Nucleus accumbens (tissue), 56 donors: ENCODE results near the gene GLB1L2.
"Not testable (repeated sequence)": the region's sequence is repeated elsewhere in the genome, so short reads cannot be mapped to it uniquely, and the experiment has no call there.

Source experiments
- DNase-seq, 56 donors: peaks; one replicate each; lab custom pipeline; 2025; lab: John Stamatoyannopoulos, UW

Gene GLB1L2, protein sequence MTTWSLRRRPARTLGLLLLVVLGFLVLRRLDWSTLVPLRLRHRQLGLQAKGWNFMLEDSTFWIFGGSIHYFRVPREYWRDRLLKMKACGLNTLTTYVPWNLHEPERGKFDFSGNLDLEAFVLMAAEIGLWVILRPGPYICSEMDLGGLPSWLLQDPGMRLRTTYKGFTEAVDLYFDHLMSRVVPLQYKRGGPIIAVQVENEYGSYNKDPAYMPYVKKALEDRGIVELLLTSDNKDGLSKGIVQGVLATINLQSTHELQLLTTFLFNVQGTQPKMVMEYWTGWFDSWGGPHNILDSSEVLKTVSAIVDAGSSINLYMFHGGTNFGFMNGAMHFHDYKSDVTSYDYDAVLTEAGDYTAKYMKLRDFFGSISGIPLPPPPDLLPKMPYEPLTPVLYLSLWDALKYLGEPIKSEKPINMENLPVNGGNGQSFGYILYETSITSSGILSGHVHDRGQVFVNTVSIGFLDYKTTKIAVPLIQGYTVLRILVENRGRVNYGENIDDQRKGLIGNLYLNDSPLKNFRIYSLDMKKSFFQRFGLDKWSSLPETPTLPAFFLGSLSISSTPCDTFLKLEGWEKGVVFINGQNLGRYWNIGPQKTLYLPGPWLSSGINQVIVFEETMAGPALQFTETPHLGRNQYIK

DNA sequence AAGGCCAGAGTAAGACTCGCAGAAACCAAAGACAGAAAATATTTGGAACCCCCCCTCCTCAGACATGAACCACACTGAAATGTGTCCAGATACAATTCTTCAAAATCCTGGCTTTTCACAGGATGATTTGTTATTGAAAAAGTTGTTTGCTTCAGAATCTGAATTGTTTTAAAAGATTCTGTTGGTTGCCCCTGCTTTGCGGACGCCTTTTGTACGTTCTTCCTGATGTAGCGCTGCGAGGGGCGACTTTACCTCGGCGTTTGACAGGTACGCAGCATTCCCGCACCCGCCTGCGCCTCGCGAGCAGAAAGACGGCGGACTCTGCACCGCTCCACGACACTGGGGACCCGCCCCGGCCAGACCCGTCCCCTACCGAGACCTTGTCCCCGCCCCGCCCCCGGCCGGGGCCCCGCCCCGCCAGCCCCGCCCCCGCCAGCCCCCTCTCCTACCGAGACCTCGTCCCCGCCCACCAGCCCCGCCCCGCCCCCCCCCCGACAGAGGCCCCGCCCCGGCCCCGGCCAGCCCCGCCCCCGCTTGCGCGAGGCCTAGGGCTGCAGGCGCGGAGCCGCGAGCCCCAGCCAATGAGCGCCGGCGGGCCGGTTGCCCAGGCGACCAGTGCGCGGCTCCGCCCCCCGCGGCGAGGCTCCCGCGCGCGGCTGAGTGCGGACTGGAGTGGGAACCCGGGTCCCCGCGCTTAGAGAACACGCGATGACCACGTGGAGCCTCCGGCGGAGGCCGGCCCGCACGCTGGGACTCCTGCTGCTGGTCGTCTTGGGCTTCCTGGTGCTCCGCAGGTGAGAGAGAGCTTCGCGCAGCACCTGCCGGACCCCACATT lies at the start of gene GLB1L2:
Gene GLB1L2, plus strand, starts transcription at position 635 of the 835 bp plus-strand sequence. Its CDS starts 74 bp downstream, at position 709.
- peak in 52 of 56 donors; percentile 8 to 88 (median 58) for DNase-seq

DNA sequence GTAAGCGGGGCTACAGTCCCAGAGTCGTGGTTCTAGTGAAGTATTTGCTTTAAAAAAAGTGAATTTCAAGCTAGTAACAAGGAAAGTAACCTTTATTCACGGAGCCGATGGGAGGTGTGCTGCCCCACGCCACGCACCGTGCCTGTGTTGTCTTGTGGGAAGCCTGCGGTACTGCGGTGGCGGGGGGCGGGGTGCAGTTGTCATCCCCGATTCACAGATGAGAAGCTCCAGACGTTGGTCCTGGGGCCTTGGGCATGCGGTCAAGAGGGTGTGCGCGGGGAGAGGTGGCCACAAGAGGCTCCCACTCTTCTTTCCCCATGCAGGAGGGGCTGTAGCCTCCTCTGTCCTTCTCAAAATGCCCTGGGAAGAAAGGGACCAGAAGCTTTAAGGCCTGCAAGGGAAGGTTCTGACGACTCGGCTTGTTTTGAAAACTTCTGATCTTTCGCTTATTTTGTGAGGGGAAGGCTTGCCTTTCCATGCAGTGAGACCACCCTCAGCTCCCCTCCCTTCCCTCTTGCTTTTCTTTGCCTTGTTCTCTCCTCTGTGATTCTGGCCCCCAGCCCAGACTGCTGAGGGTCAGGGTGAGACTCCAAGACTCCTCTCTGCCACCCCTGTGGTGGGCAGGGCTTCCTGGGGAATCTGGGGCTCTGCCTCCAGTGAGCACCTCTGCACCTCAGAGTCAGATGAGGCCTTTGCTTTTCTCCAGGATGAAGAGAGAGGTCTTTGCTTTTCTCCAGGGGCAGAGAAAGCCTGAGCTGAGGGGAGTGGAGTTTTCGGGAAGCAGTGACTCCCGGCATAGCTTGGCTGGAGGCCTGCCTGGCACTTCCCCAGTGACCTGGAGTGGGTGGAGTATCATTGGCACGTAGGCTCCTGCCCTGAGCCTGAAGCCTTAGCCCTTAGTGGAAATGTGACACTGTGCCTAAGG lies 49.4 kb upstream of the GLB1L2 start:
- no peak for DNase-seq

DNA sequence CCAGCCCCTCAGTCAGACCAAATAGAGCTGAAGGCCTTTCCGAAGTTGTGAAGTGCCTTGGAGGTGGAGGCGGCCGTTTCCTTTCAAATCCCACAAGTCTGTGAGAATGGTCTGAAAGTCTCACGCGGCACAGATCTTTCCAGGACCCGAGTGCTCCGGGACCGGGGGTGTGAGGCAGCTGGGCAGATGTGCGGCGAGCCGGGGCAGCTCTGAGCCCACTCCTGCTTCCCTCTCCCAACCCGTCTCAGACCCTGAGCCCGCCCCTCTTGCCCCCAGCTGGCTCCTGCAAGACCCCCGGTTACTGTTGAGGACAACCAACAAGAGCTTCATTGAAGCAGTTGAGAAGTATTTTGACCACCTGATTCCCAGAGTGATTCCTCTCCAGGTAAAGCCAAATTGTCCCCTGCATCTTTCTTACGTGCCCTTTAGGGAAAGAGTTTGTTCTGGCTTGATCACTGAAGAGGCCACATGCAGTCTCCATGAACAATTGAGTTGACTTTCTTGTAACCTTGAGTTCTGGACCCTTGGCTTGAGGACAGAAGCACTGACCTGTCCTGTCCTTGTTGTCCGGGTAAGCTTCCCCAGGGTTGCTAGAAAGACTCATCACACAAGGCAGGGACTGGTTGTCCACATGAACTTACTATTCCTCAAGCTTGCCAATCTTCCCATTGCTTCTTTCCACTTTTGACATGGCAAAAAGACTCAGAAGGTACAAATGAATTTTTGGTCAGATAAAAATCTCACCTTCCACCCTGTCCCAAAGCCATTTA lies 48.1 kb upstream of the GLB1L2 start:
- no peak for DNase-seq

DNA sequence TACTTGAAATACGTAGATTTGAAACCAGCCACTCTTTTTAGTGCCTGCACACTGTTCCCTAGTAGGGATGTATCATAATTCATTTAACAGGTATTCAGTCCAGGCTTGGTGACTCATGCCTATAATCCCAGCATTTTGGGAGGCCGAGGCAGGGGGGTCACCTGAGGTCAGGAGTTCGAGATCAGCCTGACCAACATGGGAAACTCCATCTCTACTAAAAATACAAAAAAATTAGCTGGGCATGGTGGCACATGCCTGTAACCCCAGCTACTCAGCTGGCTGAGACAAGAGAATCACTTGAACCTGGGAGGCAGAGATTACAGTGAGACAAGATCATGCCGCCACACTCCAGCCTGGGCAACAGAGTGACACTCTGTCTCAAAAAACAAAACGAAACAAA lies 47.4 kb upstream of the GLB1L2 start:
- DNase-seq: not testable (repeated sequence)

DNA sequence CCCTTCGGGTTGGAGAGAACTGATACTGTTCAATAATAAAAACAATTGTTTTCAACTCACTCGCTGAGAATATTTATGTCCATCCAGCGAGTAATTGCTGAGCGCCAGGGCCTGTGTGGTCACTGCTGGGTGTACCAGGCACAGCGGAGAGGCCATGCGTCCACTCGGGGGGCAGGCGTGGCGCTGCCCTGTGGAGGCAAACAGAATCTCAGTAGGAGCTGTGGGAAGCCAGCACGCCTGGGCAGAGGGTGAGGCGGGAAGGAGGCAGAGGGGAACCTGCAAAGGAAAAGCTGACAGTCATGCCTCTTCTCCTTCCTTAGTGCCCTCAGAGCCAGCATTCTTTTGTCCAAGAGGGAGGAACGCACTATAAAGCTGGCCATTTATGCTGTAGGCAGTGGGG lies 44.2 kb upstream of the GLB1L2 start:
- DNase-seq: no peak

DNA sequence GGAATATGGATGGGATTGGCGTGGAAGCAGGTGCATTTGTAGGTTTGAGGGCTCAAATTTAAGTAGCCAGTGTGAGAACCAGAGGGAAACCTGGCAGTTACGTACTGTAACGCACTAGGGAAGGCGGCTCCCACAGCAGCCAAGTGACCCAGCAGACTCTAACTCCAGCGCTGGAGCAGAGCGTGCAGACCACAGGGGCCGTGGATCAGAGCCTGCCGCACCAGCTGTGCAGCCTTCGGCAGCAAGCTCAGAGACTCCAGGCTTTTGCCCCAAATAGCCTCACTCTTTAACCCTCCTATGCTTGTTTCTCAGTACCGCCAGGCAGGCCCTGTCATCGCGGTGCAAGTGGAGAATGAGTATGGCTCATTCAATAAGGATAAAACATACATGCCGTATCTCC lies 43.3 kb upstream of the GLB1L2 start:
- no peak for DNase-seq

DNA sequence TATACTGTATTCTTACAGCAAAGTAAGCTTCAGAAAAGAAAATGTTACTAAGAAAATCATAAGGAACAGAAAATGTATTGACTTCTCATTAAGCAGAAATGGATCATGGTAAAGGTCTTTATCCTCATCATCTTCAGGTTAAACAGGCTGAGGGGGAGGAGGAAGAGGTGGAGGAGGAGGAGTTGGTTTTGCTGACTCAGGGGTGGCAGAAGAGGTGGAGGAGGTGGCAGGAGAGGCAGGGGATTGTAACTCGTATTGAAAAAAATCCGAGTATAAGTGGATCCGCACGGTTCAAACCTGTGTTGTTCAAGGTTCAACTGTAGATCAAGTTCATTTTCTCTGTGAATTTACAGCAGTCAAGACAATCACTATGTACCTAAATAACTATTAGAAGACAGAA lies 42.6 kb upstream of the GLB1L2 start:
- DNase-seq: no peak

DNA sequence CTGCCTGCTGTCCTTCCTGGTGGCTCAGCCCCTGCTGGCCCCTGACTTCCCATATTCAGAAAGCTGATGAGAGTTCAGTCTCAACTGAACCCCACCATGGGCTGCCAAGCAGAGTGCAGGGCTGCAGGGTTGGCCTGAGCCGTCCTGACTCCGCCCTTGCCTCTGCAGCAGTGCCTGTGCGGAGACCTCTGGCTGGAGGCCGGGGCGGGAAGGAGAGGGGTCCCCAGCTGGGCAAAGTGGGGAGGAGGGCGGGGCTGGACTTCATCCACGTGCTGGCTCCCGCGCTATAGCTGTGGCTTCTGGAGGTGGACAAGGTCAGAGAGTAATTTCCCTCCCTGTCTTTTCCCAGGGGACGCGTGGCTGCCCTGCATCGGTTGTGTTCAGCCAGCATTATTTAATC lies 42.0 kb upstream of the GLB1L2 start:
- DNase-seq: no peak

DNA sequence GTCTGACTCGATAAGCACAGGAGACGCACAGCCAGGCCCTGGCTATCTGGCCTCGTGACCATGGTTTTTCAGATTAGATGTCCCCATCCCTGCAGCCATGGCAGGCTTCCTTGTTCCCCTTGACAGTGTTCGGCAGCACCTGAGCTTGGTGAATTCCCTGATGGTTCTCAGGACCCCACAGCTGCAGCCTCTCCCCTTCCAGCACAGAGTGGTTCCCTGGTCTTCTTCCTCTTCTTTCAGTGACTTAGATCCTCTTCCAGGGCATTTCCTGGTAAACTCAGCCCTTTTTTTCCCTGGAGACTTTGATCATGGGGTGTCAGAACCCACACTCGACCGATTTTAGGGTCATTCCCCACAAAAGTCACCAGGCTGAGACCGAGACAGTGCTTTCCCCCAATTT lies 41.1 kb upstream of the GLB1L2 start:
- DNase-seq: no peak

DNA sequence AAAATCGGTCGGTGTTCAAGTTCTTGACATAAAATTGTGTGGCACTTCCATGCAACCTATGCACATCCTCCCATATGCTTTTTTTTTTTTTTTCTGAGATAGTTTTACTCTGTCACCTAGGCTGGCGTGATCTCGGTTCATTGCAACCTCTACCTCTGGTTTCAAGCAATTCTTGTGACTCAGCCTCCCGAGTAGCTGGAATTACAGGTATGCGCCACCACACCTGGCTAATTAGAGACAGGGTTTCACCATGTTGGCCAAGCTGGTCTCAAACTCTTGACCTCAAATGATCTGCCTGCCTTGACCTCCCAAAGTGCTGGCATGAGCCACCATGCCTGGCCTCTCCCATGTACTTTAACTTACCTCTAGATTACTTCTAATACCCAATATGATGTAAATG lies 40.6 kb upstream of the GLB1L2 start:
- DNase-seq: no peak

DNA sequence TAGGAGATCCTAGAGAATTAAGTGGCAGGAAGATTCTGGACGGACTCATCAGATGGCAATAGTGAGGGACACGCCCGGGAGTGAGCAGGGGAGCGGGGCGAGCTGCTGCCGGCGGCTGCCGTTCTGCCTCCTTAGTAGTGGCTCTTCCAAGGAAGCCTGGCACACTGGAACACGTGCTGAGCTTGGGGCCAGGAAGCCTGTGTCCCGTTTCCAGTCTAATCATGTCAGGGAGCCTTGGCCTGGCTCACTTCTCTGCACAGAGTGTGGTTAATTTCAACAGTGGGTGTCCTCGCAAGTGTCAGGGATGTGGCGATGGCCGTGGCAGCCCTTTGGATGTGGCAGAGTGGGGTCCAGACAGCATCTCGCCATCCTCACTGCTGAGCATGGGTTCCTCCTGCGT lies 39.1 kb upstream of the GLB1L2 start:
- DNase-seq: no peak

DNA sequence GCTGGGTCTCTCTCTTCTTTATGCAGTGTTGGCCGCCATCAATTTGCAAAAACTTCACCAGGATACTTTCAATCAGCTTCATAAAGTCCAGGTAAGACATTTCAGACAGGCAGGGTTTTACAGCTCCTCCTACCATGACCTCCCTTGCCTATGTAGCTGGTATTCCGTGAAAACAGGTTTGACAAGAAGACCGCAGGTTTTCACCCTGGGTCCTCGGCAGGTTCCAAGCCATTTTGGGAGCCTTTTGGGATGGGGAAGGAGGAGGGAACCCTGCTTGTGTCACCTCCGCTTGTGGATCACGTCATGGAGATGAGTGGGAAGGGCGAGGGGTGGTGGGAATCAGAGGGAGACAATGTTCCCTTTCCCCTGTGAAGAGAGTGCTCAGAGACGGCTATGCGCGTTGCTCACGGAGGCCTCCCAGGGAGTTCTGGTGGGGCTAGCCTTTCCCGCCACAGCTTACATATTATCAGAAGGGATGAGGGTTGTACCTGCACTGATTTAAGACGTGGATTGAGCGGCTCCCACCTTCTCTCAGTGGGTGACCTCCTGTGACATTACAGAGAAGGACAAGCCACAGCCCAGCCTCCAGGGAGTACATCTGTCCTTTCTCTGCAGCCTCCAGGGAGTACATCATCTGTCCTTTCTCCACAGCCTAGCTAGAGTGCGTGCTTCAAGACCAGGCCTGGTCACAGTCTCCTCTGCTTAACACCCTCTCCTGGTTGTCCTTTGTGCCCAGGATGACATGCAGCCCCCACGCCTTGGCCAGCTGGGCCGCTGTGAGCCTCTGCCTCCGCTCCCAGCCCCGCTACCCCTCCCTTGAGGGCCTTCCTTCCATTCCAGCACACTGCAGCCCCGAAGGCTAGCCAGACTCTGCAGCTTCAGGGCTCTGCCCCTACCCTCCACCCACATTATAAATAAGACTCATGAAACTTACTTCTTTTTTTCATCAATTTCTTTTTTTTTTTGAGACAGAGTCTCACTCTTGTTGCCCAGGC lies 38.4 kb upstream of the GLB1L2 start:
- no peak for DNase-seq

DNA sequence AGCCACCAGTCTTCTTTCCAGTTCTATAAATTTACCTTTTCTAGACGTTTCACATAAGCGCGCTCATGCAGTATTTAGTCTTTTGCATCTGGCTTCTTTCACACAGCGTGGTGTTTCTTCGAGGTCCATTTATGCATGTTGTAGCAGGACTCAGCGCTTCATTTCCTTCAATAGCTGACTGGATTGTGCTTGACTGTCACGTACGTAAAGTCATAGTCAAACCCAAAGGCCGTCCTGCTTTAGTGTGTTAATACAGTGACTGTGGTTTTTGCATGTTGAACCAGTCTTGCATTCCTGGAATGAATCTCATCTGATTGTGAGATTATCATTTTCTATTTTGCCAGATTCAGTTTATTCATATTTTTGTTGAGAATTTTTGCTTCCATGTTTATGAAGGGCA lies 37.1 kb upstream of the GLB1L2 start:
- no peak for DNase-seq

DNA sequence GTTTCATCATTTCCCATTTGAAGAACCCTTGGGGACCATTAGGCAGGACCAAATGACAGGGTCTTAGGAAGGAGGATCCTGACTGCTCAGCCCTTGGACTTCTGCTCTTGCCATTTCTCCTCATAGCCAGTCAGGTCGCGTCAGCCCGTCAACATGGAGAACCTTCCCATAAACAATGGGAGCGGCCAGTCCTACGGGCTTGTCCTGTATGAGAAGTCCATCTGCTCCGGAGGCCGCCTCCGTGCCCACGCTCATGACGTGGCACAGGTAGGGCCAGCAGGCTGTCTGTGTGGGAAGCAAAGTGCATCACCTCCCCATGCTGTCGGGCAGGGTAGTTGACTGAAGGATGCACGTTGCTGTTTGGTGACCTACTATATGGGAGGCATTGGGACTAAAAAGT lies 19.6 kb upstream of the GLB1L2 start:
- DNase-seq: no peak

DNA sequence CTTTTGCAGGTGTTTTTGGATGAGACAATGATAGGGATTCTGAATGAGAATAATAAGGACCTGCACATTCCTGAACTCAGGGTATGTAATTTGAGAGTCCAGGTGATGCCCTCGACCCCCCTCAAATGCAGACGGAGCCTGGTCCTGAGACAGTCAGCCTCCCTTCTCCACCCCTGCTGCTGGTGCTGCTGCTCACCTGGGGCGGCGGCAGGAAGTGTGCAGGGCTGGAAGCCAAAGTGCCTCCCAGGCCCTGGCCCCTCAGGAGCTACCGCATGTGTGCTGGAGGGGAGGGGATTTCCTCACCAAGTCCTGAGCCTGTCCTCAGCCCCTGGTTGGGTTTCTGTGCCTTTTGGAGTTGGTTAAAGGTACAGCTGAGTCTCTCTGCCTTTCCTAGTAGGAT lies 19.0 kb upstream of the GLB1L2 start:
- DNase-seq: no peak

DNA sequence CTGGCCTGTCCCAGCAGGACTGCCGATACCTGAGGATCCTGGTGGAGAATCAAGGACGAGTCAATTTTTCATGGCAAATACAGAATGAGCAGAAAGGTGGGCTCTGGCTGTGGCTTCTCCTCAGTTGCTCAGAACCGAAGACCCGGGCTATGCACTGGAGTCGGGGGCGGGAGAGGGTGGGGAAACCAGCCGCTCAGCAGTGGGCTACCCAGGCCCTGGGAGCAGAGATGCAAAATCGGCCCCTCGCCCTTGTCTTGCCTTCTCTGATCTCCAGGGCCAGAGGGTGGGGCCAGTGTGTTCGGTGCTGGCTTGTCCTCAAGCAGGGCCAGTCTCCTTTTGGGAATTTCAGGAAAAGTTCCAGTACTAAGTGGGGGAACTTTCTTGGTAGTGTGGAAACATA lies 18.4 kb upstream of the GLB1L2 start:
- no peak for DNase-seq

DNA sequence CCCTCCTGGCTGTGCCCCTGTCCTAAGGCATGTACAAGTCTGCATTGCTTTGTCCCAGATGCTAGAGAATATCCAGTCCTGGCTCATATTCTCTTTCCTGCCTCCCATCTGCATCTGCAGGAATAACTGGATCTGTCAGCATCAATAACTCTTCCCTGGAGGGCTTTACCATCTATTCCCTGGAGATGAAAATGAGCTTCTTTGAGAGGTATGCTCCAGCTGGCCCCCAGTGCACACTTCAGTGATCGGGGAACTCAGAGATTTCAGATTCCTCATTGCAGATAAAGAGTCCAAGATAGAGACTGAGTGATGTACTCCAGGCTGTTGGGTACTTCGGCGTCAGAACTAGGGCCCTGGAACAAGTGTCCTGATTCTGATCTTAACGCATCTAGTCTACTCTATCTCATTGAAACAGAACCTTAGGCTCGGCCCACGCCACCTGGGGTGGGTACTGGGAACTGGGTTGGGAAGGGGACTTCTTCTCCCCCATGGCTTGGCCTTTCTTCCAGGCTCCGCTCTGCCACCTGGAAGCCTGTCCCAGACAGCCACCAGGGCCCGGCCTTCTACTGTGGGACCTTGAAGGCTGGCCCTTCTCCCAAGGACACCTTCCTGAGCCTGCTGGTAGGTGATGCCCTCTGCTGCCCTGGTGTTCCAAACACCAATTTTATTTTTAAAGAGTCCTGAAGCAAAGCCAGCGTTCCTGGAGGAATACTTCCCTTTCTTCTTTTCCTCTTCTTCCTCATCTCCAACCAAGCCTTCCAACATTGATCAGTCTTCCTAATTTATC lies 17.8 kb upstream of the GLB1L2 start:
- no peak for DNase-seq
